GM18870 (cell line): ENCODE measurements around the gene COG5.
"Not testable (repeated sequence)": the region's sequence is repeated elsewhere in the genome, so short reads cannot be mapped to it uniquely, and the experiment has no call there.

ENCODE experiments used
- ATAC-seq: cut with Tn5 transposase; IDR thresholded peaks from one replicate; pipeline ENCODE4 v1.9.1; 2021; ENCODE audit warnings: moderate library complexity; ENCODE audit not compliant: unreplicated experiment

The COG5 gene

DNA sequence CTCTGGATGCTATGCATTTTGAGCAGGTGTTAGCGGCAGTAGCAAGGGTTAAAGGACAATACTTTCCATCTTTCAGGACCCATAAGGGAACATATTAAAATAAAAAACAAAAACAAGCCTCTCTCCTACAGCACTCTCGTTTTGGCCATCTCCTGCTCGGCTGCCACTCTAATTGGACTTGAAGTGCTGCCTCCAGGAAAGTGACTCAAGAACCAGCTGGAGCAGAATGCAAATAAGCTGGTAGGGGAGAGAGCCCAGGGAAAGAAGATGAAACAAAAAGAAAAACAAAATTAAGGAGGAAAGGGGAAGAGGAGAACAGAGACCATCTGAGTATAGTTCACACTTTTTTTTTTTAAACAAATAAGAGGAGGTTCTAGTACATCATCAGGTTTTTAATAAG, 329.3 kb downstream of the COG5 start:
- ATAC-seq = no peak

DNA sequence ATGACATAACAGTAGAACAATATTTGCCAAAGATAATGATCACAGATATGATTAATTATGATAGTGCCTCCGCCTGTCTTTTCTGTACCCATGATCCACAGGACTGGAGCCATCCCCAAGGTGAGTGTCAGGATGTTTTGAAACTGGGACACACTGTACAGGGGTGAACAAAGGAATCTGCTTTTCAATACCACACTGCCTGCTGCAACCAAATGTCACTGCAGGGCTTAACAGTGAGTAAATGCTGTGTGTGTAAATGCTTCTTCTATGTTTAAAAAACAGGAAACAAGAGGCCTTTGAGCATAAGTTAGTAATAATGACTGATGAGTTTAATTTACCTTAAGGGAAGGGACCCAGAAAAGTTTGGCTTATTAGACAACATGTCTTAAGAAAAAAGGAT, 329.7 kb downstream of the COG5 start:
- ATAC-seq = no peak

DNA sequence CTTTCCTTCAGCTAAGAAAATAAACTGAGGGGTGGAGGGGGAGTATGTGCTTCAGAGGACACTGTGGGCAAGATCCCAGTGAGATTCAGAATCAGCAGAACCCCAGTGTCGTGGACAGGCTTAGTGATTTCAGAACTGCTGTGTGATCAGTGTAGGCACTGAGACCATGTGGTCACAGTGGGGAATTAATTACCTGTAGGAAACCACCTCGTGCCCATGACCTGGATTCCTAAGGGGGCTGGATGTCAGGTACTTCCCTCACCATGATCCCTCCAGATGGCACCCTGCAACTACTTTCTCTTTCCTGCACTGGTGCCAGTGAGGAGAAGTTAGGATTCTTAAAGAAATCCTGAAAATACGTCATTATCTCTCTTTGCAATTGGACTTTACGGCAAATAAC, 330.5 kb downstream of the COG5 start:
- ATAC-seq = no peak

DNA sequence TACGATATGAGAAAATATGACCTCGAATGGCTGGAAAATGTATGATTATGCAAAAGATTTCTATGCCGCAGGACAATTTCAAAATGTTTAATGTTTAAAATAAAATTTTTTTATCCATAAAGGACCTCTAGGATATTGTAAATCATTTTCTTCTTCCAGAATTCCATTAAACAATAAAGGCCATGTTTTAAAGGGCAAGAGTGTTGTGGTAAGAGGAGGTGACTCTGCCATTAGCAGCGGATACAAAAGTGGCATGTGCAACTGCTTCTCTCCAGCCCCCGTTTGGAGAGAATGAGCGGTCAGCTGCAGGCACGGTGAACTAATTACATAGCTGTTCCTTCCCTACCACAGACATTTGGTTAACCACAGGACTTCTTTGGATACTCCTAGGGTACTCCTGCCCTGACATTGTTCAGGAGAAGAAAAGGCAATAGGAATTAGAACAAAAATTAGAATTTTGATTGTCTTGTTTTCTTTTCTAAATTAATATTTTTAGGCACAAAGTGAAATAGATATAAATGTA, 331.1 kb downstream of the COG5 start:
- no peak for ATAC-seq

DNA sequence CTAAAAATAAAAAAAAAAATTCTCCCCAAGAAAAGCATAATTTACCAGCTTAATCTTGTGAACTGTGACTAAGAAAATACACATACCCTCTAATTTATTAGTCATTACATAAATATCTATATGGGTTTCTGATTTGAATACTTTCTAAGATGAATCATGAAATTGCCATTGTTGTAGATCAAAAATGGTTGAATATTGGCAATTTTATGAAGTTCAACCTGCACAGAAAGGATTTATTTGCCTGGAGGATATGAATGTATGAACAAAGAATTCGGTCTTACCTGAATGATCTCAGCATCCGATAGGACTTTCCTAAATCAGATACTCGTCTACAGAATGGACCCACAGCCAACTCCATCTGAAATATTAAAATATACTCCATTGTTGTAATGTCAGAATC, 333.4 kb downstream of the COG5 start:
- ATAC-seq = no peak

DNA sequence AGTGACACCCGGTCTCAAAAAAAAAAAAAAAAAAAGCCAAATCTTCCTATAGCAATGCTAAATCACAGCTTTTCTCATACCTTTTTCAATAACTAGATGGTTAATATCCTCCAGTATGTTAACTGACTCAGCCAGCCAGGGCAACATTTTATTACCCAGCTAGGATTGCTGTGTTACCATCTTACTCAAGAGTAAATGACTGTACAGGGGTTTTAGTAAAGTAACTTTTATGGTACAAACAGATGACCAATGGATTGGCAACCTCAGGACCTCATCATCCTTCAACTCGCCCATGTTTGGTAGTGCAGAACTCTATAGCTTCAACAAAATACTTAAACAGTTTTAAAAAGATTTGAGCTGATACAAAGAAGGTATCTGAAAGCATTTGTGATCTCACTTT, 335.4 kb downstream of the COG5 start:
- no peak for ATAC-seq

DNA sequence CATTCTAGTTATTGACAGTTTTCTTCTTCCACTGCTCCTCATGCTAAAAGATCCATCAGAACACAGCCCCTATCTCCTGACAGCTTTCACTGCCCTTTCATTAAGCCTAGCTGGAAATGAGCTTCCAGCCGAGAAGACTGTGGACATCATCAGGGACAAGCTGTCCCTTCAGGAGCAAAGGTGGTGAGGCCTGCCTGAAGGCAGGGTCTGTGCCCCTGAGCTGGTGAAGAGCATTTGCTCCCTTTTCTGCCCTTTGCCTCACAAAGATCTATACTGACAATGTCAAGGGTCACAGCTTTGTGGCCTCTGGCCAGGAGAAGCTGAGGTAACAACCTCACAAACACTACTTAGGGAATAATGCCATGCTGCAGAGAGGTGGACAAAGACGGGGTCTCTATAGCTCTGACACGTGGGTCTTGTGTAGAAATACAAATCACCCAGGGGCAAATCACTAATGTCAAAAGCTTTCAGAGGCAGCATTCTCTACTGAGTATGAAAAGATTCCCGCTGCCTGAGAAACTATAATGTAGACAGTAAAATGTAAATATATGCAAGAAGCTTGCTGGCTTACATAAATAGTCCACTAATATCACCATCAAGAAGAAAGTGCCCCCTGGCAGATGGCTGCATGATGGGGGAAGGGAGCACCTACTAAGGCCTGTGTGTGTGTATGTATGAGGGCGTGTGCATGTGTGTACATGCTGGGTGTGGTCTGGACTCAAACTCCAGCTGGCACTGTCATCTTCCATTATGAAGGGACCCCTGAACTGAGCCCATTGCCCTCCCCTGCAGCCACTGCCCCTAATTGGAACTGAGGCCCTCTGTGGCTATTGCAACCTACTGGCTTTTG, 339.1 kb downstream of the COG5 start:
- ATAC-seq = no peak

DNA sequence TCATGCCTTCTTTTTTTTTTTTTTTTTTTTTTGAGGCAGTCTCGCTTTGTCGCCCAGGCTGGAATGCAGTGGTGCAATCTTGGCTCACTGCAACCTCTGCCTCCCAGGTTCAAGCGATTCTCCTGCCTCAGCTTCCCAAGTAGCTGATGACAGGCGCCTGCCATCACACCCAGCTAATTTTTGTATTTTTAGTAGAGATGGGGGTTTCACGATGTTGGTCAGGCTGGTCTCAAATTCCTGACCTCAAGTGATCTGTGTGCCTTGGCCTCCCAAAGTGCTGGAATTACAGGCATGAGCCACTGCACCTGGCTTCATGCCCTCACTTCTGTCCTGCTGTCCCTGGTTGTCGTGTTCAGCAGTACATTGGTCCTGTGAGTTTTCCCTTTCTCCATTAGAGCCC, 342.9 kb downstream of the COG5 start:
- not testable (repeated sequence) for ATAC-seq

DNA sequence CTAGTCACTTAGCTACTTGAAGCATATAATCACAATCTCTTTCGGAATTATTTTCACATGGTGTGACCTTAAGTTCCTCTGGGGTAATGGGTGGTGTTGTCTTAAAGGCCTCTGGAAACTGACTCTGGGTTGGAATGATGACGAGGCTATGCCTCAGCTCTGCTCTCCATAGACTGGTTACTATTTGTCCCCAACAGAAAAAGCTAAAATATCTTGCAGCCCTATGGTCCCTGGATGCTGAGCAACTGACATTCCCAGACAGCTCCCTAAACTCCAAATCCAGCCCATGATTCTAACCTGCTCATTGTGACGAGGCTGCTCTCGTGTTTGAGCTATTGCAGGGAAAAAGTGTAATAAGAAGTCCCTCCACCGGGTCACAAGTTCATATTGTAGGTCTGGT, 343.4 kb downstream of the COG5 start:
- no peak for ATAC-seq

DNA sequence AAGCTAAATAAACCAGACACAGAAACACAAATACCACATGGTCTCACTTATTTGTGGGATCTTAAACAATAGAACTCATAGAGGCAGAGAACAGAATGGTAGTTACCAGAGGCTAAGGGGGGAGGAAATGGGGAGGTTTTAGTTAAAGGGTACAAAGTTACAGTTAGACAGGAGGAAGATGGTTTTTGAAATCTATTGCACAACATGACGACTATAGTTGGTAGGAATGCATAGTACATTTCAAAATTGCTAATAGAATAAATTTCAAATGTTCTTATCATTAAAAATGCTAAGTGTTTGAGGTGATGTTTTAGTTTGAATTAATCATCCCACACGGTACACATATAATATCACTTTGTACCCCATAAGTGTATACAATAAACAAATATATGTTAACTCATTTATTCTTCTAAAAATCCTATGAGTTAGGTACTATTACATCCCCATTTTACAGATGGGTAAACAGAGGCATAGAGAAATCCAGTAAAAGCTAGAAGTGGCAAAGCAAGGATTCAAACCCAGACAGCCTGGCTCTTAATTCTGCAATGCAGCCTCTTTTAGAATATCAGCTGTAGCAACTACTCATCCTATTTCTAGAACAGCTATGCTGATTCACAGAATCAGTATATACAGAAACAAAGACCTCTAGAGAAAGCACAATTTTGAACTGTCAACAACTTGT, 344.0 kb downstream of the COG5 start:
- no peak for ATAC-seq

DNA sequence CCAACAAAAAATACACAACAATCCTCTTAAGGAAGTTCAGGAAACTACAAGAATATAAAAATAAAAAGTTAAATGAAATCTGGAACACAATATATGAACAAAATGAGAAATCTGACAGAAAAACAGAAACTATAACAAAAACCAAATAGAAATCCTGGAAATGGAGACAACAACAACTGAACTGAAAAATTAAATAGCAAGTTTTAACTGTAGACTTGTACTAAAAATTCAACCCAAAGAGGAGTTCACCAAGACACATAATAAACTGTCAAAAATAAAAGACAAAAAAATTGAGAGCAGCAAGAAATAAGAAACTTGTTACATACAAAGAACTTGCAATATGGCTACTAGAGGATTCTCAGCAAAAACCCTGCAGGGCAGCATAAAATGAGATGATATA, 349.8 kb downstream of the COG5 start:
- no peak for ATAC-seq

DNA sequence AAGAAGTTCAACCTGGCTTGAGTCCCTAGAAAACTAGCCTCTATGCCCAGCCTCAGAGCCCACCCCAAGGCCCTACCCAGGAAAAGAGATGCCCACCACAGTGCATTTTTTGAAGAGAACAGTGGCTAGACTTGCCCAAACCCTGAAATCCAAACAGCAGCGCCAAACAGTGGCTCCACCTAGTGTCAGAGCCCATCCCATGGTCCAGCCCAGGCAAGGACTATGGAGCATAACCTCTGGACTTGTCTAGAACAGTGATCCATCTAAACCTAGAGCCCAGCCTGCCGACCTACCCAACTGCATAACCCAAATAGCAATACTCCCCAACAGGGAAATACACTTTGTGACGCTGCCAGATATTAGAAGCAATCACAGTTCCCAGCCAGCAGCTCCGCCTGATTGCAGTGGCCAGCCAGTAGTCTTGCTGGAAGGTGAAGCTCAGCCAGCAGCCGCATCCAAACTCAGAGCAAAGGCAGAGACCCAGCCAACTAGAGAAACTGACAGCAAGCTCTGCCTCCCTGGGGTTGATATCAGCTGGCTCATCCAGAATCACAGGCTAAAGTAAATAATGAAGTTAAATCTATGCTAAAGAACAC, 350.4 kb downstream of the COG5 start:
- no peak for ATAC-seq

DNA sequence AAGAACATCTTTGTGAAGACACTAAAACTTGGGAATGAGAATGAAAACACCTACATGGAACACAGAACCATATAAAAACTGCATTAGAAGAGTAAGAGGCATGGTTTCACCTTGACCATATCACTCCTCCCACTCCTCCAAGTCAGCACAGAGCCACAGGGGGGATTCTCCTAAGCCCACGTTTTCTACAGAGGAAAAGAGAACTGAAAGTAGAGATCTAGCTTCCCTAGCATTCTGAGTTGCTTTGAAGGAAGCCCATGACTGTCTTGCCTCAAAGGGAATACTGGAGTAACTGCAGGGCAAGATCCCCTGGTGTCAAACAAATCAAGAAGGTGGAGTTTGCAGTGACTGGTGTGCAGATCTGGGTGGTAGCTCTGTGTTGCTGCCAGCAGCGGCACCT, 351.0 kb downstream of the COG5 start:
- ATAC-seq = no peak

DNA sequence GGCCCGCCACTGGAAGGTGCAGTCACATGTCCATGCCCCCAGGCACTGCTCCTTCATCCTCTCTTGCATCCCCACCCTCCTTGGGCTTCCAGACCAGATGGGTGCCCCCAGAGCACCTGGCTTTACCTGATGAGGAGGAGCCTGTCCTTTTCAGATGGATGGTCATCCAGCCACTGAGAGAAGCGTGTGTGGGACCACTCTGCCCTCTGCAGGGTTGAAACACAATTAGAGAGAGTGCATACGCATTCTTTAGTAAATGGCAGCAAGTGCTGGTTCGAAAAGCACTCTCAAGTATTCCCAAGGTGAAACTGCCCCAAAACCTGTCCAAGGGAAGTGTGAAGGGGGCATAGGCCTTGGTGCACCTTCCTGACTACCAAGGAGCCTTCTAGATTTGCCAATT, 353.3 kb downstream of the COG5 start:
- ATAC-seq = no peak

DNA sequence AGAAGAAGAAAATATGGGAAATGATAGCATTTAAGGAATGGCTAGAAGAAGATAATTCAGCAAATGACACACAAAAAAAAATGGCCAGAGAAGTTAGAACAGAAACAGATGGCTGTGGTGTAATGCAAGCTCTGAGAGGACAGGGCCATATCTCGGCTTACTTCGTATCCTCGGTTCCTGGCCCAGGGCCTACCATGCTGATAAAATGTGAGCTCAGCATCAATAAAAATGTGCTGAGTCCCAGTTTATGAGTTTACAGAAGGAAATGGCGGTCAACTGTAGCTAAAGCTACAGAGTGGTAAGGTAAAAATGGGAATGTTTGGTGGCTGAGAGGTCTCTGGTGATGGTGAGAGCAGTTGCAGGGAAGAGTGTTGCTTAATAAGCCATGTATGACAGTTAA, 354.2 kb downstream of the COG5 start:
- no peak for ATAC-seq

DNA sequence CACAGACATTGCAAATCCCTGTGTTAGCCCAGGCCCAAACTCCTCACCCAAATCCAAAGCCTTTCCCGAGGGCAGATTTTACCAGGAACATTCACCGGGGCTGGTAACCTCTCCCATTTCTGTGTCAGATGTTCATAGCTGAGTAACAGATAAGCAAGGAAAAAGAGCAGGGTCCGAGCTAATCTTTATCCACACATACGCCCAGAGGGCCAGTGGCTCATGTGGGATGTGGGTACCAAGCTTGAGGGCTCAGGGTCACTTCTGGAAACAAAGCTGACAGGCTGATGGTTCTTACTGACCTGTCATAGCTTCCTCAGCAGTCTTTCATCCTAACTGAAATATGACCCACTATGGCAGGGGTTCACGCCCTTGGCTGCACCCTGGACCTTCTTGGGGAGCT, 355.2 kb downstream of the COG5 start:
- ATAC-seq = no peak

DNA sequence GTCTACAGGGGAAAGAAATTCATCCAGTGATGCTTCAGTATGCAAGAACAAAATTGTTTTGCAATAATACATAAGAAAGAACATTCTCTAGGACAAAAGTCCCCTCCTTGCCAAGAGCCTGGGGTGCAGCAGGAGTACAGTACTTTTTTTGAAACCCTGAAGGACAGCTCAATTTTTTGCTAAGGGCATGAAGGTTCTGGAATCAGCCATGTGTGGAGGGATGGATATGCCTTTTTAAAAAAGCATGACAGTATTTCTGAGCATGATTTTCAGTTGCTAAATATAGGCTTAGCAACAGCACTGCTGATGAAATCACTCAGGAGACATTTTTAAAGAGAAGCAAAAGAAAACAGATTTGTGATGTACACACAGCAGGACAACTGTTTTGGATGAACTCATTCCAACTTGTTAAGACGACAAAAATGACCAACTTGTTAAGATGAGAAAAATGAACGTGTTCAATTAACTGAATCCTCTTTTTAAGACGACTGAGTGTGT, 355.6 kb downstream of the COG5 start:
- no peak for ATAC-seq

DNA sequence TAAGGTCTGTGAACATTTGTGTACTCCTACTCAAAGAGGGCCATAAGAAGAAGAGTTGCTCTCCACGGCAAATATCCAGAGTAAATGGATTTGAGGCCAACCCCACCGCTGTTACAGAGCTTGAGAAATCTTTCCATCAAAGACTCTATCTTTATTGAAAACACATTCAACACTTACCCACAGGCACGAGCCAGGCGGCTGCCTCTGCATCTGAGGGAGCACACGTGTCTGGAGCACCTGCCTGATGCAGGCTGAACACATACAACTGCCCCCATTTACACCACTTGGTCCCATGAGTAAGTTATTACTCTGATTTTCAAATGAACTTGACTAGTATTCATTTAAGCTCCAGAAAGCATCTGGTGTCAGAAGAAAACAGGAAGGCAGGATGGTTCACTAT, 356.3 kb downstream of the COG5 start:
- ATAC-seq = no peak

DNA sequence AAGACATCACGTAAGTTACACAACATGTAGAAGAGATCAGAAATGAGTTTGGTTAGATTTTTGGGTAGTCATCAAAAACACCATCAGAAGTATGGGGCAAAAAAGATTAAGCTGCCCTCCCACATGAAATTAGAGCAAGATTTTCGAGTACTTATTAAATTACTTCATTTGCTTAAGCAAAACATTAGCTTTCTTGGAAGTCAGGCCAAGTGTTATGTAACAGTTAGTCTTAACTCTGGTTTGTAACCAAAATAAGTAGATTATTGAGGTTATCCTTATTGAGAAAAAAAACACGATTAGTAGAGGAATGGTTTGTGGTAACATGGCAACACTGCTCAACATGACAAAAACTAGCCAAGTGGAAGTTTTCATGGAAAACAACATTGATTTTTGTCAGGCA, 357.0 kb downstream of the COG5 start:
- ATAC-seq = no peak

DNA sequence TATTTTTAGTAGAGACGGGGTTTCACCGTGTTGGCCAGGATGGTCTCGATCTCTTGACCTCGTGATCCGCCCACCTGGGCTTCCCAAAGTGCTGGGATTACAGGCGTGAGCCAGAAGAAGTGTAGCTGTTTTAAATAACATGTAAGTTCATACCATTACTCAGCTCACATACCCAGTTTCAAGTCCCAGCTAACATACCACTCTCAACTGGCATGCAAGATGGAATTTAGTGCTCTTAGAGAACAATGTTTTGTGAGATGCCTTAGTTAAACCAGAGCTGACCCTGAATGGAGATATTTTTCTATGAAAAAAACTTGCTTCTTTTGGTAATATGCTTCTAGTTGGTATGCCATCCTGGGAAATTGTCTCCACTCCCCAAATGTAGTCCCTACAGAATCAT, 357.6 kb downstream of the COG5 start:
- no peak for ATAC-seq

DNA sequence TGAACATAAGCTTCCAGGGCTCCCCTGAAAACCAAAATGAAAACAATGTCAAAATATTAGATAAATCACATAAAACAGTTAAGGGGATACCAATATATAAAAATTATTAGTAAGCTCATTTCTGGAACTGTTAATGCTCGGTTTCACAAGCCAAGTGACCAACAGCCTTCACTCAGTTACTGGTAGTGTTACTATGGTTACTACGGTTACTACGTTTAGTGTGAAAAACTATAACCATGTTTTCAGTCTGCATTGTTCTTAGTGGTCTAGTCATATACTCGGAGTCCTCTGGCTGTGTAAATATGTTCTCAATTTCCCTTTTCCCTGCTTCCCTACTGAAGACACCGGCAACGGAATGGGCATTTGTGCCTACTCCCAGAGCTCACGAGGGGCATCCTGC, 360.1 kb downstream of the COG5 start:
- no peak for ATAC-seq
